Right lobe of liver (tissue), 6 donors: Measurements from ENCODE around the gene RPL18A. TPM values are rescaled to one million over a fixed set of nuclear protein-coding genes. Genes with fewer than 3 reads are reported as not detected.

Source experiments
- ATAC-seq, 4 donors: fragments of 200-7000 bp; cut with Tn5 transposase; one replicate each; pipeline ENCODE4 v1.9.1; 2020; ENCODE audit warnings: mild to moderate bottlenecking in 4 of 4, moderate library complexity in 4 of 4
- DNase-seq, 3 donors: peaks; one replicate each; pipeline ENCODE4 v3.0.0-alpha.2; 2020
- H3K27ac ChIP-seq, 3 donors: fragments of 200-600 bp; one replicate each; pipeline ENCODE4 v1.8.0; 2022
- H3K27me3 ChIP-seq, 2 donors: fragments of 200-600 bp; one replicate each; pipeline ENCODE4 v1.8.0; 2022
- H3K36me3 ChIP-seq, 4 donors: fragments of 200-600 bp; sonication (generic) in 1 of 4; one replicate each; pipeline versions ENCODE4 v1.5.1 to v1.8.0; 2017 to 2022; ENCODE audit warnings: control low read depth in 1 of 4
- H3K4me1 ChIP-seq, 4 donors: fragments of 200-600 bp; sonication (generic) in 1 of 4; one replicate each; pipeline versions ENCODE4 v1.5.1 to v1.8.0; 2017 to 2022; ENCODE audit warnings: control low read depth in 1 of 4
- H3K4me3 ChIP-seq, 3 donors: fragments of 200-600 bp; one replicate each; pipeline ENCODE4 v1.8.0; 2022
- H3K9me3 ChIP-seq, 4 donors: fragments of 200-600 bp; sonication (generic) in 1 of 4; one replicate each; pipeline versions ENCODE4 v1.5.1 to v1.8.0; 2017 to 2022; ENCODE audit warnings: control low read depth in 1 of 4
- POLR2A ChIP-seq: fragments of 450-650 bp; IDR thresholded peaks from one replicate; pipeline ENCODE4 v1.6.1; 2017; ENCODE audit warnings: antibody characterized with exemption, mild to moderate bottlenecking
- whole genome bisulfite sequencing: methylation state at CpG from one replicate; pipeline ENCODE4 v1.1.6; 2018; ENCODE audit warnings: low coverage, low lambda C conversion rate; ENCODE audit not compliant: insufficient coverage; ENCODE audit errors: missing lambda C conversion rate; 5-methylcytosine and 5-hydroxymethylcytosine counted together
- intact Hi-C, 2 donors: fragments of 100-400 bp; cut with DNase I; formaldehyde crosslinking; loops; one replicate each; pipeline versions ENCODE4 v1.11.2 to v1.14.1; 2022
- total RNA-seq, 6 experiments: library from RNA; depleted of rRNA in 2 of 6; stranded (reverse); fragments of >200 nt in 2 of 6; fragmentation: NEBNext Ultra II Directional in 3 of 6; extraction: Animal tissue kit (Norgen Biotek cat#: 25700) in 3 of 6; gene quantifications; one replicate each; pipeline versions ENCODE4 v1.1.0 to v1.2.4, GENCODE V29; 2016 to 2023
- TF ChIP-seq, protein P1 (sequence below), 4 donors: fragments of 200-600 bp in 3 of 4; fragments of 450-650 bp in 1 of 4; IDR thresholded peaks; one replicate each; pipeline versions ENCODE4 v1.5.1 to v1.8.0; 2016 to 2022; ENCODE audit warnings: antibody characterized with exemption in 4 of 4, mild to moderate bottlenecking in 2 of 4
- donor health status: DM: no; HTN: yes; CAD: no.
- donor health status: DM: no; HTN: no; CAD: no.
- donor health status: DM: no; HTN: no; CAD: no.
- donor health status: DM: no; HTN: yes; CAD: no.
- donor health status: DM: no; HTN: yes; CAD: no.

RPL18A gene
- total RNA-seq, 6 experiments from 2014 or later, result 449 to 778 (median 494) TPM

DNA sequence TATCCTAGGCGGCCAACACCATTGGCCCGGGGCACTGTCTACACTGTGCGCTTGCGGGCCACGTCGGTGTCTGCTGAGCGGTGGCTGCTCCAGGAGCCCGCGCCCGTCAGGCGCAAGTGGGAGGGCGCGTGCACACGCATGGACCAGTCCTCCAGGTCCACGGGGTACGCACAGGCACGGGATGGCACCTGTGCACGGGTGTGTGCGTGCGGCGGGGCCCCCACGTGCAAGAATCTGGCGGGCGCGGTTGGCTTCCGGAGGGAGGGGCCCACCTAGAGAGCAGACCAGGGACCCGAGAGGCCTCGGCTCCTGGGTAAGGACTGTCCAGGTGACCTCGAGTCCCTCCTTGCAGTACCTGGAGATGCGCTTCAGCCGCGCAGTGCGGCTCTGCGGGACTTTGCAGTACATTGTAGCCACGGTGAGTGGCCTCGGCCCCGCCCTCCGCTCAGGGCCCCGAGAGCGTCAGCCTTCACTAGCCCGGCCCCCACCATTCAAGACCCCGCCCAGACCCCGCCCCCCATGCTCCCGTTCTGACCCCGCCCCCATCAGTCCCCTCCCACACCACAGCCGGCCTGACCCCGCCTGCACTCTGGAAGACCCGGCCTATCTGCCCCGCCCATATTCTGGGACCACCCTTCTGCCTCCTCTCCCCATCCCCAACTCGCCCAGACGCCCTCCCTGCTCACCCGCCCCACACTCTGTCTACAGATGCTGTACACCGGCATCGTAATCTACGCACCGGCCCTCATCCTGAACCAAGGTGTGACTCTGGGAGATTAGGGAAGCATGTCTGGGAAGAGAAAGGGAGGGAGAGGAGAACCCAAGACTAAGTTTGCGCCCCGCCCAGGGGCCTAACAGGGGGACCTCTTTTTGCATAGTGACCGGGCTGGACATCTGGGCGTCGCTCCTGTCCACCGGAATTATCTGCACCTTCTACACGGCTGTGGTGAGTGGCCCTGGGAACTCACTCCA, 14.4 kb downstream of the RPL18A start:
- WGBS, result 0% methylated on average over 1 of the region's 63 CpGs
- intact Hi-C loops, result loop anchor here in 1 of 2 donors (5.0 kb wide), 1 partner anchor 58 kb away; the partner anchor contains the start of gene CCDC124

DNA sequence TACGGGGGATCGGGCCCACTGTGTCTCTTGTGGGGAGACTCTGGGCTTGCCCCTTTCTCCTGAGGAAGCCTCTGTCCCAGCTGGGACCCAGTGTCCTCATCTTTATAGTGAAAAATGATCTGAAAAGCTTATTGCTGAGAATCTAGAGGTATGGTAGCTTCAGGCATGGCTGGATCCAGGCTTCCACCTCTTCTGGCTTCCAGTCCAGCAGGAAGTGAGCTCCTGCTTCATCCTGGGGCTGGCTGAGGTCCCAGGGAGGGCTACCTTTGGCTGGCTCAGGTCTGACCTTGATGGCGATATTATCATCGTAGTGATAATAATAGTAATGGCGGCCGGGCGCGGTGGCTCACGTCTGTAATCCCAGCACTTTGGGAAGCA, 15.0 kb downstream of the RPL18A start:
- 81% methylated on average over 7 of the region's 9 CpGs for WGBS
- intact Hi-C loops, result loop anchor here in 1 of 2 donors (5.0 kb wide), 1 partner anchor 58 kb away; the partner anchor contains the start of gene CCDC124
- H3K36me3 ChIP-seq, result no peaks in the 10 kb centered on the region

More for the DNA sequence above, 14.4 kb downstream of the RPL18A start:
- Histone ChIP-seq H3K36me3 (no peaks in the 10 kb centered on the region), H3K27me3 (peaks cover 0 to 26% of the 10 kb centered on the region in 2 donors), H3K27ac (no peak overlapping the region), H3K4me1 (no peaks in the 10 kb centered on the region), H3K4me3 (no peak overlapping the region), H3K9me3 (no peaks in the 10 kb centered on the region)
- DNase-seq (no peak), ATAC-seq (peak in 3 of 4 donors; percentile 28 to 64 (median 47))
- TF ChIP-seq POLR2A, result no peak
- TF ChIP-seq, protein P1, sequence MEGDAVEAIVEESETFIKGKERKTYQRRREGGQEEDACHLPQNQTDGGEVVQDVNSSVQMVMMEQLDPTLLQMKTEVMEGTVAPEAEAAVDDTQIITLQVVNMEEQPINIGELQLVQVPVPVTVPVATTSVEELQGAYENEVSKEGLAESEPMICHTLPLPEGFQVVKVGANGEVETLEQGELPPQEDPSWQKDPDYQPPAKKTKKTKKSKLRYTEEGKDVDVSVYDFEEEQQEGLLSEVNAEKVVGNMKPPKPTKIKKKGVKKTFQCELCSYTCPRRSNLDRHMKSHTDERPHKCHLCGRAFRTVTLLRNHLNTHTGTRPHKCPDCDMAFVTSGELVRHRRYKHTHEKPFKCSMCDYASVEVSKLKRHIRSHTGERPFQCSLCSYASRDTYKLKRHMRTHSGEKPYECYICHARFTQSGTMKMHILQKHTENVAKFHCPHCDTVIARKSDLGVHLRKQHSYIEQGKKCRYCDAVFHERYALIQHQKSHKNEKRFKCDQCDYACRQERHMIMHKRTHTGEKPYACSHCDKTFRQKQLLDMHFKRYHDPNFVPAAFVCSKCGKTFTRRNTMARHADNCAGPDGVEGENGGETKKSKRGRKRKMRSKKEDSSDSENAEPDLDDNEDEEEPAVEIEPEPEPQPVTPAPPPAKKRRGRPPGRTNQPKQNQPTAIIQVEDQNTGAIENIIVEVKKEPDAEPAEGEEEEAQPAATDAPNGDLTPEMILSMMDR (IDR thresholded peaks at IDR 0.05), result no peak

DNA sequence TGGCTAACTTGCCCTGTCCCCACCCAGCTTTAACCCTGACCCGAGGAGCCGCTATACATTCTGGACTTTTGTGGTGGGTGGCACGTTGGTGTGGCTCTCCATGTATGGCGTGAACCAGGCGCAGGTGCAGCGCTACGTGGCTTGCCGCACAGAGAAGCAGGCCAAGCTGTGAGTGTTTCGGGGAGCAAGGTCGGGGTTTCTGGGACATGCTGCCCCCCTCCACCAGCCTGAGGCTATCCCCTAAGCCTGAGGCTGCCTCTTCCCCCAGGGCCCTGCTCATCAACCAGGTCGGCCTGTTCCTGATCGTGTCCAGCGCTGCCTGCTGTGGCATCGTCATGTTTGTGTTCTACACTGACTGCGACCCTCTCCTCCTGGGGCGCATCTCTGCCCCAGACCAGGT, 18.0 kb downstream of the RPL18A start:
- no peak overlapping the region for H3K27ac ChIP-seq
- H3K27me3 ChIP-seq, result peaks cover 0 to 10% of the 10 kb centered on the region in 2 donors
- TF ChIP-seq, protein P1 (IDR thresholded peaks at IDR 0.05), result no peak
- TF ChIP-seq POLR2A, result no peak
- H3K36me3 ChIP-seq, result no peaks in the 10 kb centered on the region
- DNase-seq (no peak), ATAC-seq (no peak)
- no peaks in the 10 kb centered on the region for H3K4me1 ChIP-seq
- no peak overlapping the region for H3K4me3 ChIP-seq
- intact Hi-C loops, result no loop called here
- no peaks in the 10 kb centered on the region for H3K9me3 ChIP-seq
- 83% methylated on average over 1 of the region's 16 CpGs for WGBS

More for the DNA sequence above, 15.0 kb downstream of the RPL18A start:
- no peak for TF ChIP-seq POLR2A
- TF ChIP-seq, protein P1 (IDR thresholded peaks at IDR 0.05), result no peak
- Histone ChIP-seq H3K4me3 (no peak overlapping the region), H3K4me1 (no peaks in the 10 kb centered on the region), H3K27ac (no peak overlapping the region), H3K9me3 (no peaks in the 10 kb centered on the region), H3K27me3 (peaks cover 0 to 26% of the 10 kb centered on the region in 2 donors)
- DNase-seq (no peak), ATAC-seq (no peak)

DNA sequence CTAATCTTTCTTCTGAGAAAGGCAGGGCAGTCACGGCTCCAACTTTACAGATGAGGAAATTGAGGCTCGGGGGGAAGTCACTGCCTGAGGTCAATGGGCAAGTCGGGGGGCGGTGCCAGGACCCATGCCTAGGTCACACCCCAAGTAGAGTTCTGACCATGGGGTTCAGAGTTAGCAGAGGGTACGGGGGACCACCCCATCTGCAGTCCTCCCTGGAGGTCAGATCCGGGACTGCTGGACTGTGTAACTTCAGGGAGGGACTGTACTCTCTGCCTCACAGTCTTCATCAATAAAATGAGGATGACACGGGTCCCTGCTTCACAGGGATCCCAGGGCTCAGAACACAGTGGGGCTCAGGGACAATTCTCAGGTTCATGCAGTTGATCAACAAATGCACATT, 19.8 kb downstream of the RPL18A start:
- Histone ChIP-seq H3K4me3 (no peak overlapping the region), H3K4me1 (no peaks in the 10 kb centered on the region), H3K27me3 (no peaks in the 10 kb centered on the region), H3K27ac (no peak overlapping the region), H3K9me3 (no peaks in the 10 kb centered on the region), H3K36me3 (no peaks in the 10 kb centered on the region)
- intact Hi-C loops, result no loop called here
- TF ChIP-seq, protein P1 (IDR thresholded peaks at IDR 0.05), result no peak
- no peak for TF ChIP-seq POLR2A
- WGBS, result 10% methylated on average over 2 of the region's 7 CpGs
- ATAC-seq (no peak), DNase-seq (no peak)
